Naive thymus-derived CD8-positive, alpha-beta T cell (primary cell): ENCODE measurements around the gene ADARB2. TPM values are rescaled to one million over a fixed set of nuclear protein-coding genes. Genes with fewer than 3 reads are reported as not detected.
A peak's percentile ranks its signal among the peaks of the same experiment; 100 is the strongest.

ENCODE experiments used
- ATAC-seq, 2 donors: fragments of 150-1000 bp; cut with Tn5 transposase in 1 of 2; sonication (Bioruptor Pico), chemical (Tn5 transposase) in 1 of 2; 1 replicate in 1 of 2; 2 replicates in 1 of 2; pipeline ENCODE4 v1.10.0; 2021; ENCODE audit warnings: mild to moderate bottlenecking in 2 of 2, moderate library complexity in 2 of 2
- POLR2A ChIA-PET: fragments of 350-600 bp; sonication (Branson Sonifier 250); formaldehyde crosslinking; loops from one replicate; lab custom pipeline; 2021; ENCODE audit warnings: antibody characterized with exemption; lab: Charles Lee
- DNase-seq, 10 donors: peaks; one replicate each; pipeline versions ENCODE4 v3.0.0 to v3.0.0-alpha.2; 2020 to 2022
- H3K27ac Mint-ChIP-seq, 10 donors: one replicate each; pipeline ENCODE4 v1.8.0; 2020 to 2022; ENCODE audit warnings: mild to moderate bottlenecking in 10 of 10, mixed read lengths in 10 of 10, moderate library complexity in 4 of 10, inconsistent platforms in 1 of 10
- H3K27me3 Mint-ChIP-seq, 5 donors: one replicate each; pipeline ENCODE4 v1.8.0; 2021 to 2022; ENCODE audit warnings: mixed read lengths in 5 of 5
- H3K36me3 Mint-ChIP-seq, 3 donors: one replicate each; pipeline ENCODE4 v1.8.0; 2020 to 2022; ENCODE audit warnings: mixed read lengths in 3 of 3, mild to moderate bottlenecking in 2 of 3, inconsistent platforms in 1 of 3
- H3K4me1 Mint-ChIP-seq, 4 donors: one replicate each; pipeline ENCODE4 v1.8.0; 2021 to 2022; ENCODE audit warnings: mixed read lengths in 4 of 4
- H3K4me3 Mint-ChIP-seq, 10 donors: one replicate each; pipeline ENCODE4 v1.8.0; 2020 to 2022; ENCODE audit warnings: mild to moderate bottlenecking in 10 of 10, mixed read lengths in 10 of 10, moderate library complexity in 6 of 10, inconsistent platforms in 1 of 10
- H3K9me3 Mint-ChIP-seq, 9 donors: one replicate each; pipeline ENCODE4 v1.8.0; 2020 to 2022; ENCODE audit warnings: mixed read lengths in 9 of 9, mild to moderate bottlenecking in 3 of 9, inconsistent platforms in 1 of 9, moderate library complexity in 1 of 9
- polyA plus RNA-seq, 3 donors: library from polyadenylated mRNA; unstranded; fragments of 300-500 nt; fragmentation: Illumina TruSeq; gene quantifications; one replicate each; pipeline ENCODE4 v1.2.3, GENCODE V29; 2021
- total RNA-seq, 8 experiments: library from RNA in 2 of 8; stranded (reverse) in 2 of 8; gene quantifications; one replicate each; pipeline ENCODE4 v1.2.3 and lab custom pipeline; 2021 to 2026

Gene ADARB2
- total and polyA plus RNA-seq, 5 experiments from 2014 or later: not detected

DNA sequence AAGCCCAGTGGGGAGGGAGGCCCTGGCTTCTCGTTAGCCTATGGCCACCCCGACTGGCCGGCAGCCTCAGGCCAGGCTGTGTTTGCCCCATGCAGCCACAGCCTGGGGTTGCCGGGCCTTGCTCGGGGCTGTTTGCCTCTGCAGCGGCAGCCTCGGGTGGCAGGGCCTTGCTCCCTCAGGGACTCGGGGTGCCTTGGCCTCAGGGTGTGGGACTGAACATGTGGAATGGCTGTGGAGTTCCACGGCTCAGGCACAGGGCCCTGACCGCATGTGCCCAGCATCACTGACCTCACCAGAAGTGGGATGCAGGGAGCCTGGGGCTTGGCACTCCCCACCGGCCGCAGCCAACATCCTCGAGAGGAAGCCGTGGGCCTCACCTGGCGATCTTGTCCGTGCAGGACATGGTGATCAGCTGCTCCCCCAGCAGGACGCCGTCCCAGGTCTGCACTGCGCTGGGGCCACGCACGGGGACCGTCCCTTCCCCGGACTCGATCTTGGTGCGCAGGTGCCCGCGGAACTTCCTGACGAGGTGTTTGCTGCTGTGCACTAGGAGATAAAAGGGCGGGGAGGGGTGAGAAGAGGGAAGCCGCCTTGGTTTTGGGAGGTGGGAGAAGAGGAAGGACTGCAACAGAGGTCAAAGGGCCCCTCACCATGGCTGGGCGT, 520.6 kb downstream of the ADARB2 start:
- Mint-ChIP-seq H3K36me3 (no peaks in the 10 kb centered on the region), H3K27ac (no peak overlapping the region), H3K27me3 (peaks cover 0 to 3% (median 0%) of the 10 kb centered on the region in 5 donors), H3K4me1 (peaks cover 0 to 3% (median 0%) of the 10 kb centered on the region in 4 donors), H3K4me3 (no peak overlapping the region), H3K9me3 (peaks cover 0 to under 1% (median 0%) of the 10 kb centered on the region in 9 donors)
- ATAC-seq: no peak
- no peak for DNase-seq
- POLR2A ChIA-PET: no interaction called here

GRCh38 chr10:1215862-1216573, 521.3 kb downstream of the ADARB2 start:
- no peak overlapping the region for H3K4me3 Mint-ChIP-seq
- H3K27me3 Mint-ChIP-seq: peaks cover 0 to 4% (median 0%) of the 10 kb centered on the region in 5 donors
- H3K4me1 Mint-ChIP-seq: peaks cover 0 to 3% (median 0%) of the 10 kb centered on the region in 4 donors
- DNase-seq (peak in 1 of 10 donors; percentile 7), ATAC-seq (no peak)
- H3K36me3 Mint-ChIP-seq: no peaks in the 10 kb centered on the region
- POLR2A ChIA-PET: interaction anchor here (0.6 kb wide), 1 partner anchor 21 kb away, joined by 7 read pairs; no protein-coding TSS in a partner anchor
- no peaks in the 10 kb centered on the region for H3K9me3 Mint-ChIP-seq
- H3K27ac Mint-ChIP-seq: no peak overlapping the region

DNA sequence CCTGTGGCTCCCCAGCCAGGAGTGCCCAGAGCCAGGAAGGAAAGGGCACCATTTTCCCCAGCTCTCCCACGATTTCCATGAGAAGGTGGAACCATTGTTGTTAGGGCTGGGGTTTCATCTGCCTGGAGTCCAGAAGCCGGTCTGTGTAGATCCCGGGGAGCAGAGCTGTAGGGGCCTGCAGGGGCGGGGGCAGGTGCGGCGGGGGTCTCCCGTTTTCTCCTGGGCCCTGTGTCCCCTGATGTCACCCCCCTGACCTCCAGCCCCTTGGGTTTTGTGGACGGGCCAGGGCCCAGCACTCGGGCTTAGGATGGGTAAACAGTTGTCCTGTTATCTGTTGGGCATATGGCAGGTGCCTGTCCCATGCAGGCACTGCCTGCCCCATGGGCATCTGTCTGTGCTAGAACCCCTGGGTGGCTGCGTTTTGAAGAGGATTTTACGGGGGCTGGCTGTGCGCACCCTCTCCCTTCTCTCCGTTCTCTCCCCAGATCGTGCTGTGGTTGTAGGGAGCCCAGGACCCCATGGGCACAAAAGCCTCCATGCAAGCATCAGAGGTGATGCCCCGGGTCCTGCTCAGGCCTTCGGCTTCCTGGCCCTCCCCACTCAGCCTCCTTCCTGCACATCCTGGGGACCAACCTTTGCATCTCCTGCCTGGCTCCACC, 522.3 kb downstream of the ADARB2 start:
- ATAC-seq (no peak), DNase-seq (peak in 1 of 10 donors; percentile 12)
- POLR2A ChIA-PET: no interaction called here
- Mint-ChIP-seq H3K4me1 (peaks cover 0 to 4% (median 0%) of the 10 kb centered on the region in 4 donors), H3K4me3 (no peak overlapping the region), H3K27me3 (peaks cover 0 to 4% (median 0%) of the 10 kb centered on the region in 5 donors), H3K27ac (no peak overlapping the region), H3K9me3 (no peaks in the 10 kb centered on the region), H3K36me3 (no peaks in the 10 kb centered on the region)

DNA sequence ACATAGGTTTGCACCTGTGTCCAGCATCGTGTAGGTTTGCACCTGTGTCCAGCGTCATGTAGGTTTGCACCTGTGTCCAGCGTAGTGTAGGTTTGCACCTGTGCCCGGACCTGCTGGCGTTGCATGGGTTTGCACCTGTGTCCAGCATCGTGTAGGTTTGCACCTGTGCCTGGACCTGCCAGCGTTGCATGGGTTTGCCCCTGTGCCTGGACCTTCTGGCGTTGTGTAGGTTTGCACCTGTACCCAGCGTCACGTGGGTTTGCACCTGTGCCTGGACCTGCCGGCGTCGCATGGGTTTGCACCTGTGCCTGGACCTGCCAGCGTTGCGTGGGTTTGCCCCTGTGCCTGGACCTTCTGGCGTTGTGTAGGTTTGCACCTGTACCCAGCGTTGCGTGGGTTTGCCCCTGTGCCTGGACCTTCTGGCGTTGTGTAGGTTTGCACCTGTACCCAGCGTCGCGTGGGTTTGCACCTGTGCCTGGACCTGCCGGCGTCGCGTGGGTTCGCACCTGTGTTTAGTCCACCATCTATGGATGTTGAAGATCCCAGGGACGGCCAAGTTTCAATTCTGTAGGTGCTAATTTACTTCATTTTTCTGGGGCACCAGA, 523.2 kb downstream of the ADARB2 start:
- H3K36me3 Mint-ChIP-seq: no peaks in the 10 kb centered on the region
- DNase-seq: no peak
- POLR2A ChIA-PET: no interaction called here
- H3K9me3 Mint-ChIP-seq: peaks cover 0 to 3% (median 0%) of the 10 kb centered on the region in 9 donors
- no peak overlapping the region for H3K4me3 Mint-ChIP-seq
- no peak overlapping the region for H3K27ac Mint-ChIP-seq
- peaks cover 0 to 4% (median 0%) of the 10 kb centered on the region in 5 donors for H3K27me3 Mint-ChIP-seq
- ATAC-seq: no peak
- H3K4me1 Mint-ChIP-seq: peaks cover 0 to 7% (median 3%) of the 10 kb centered on the region in 4 donors

DNA sequence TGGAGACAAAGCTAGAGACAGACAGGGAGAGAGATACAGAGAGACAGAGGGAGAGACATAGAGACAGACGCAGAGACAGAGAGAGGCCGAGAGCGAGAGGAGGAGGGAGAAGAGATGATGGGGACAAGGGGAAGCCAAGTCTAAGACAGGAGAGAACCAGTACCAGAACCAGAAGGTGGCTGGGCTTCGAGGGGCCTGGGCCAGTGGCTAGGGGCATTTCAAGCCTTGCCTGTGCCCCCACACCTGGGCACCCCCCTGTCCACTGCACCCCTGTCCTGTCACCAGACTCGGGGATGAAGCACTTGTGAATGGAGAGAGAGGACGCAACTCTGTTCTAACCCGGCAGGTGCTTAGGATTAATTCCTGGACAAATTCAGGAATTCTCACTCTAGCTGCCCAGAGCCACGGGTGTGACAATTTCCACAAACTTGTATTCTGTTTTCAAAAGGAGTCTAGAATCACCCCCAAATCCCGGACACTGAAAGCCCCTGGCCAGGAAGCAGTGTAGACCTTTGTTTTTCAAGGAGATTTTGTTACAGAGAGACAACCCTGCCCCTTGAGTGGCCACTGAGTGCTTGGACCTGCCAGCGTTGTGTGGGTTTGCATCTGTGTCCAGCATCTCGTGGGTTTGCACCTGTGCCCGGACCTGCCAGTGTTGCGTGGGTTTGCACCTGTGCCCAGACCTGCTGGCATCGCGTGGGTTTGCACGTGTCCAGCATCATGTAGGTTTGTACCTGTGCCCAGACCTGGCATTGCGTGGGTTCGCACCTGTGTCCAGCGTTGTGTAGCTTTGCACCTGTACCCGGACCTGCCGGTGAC, 523.9 kb downstream of the ADARB2 start:
- DNase-seq (peak in 1 of 10 donors; percentile 6), ATAC-seq (no peak)
- Mint-ChIP-seq H3K9me3 (peaks cover 0 to 3% (median 0%) of the 10 kb centered on the region in 9 donors), H3K4me3 (no peak overlapping the region), H3K27me3 (peaks cover 0 to 4% (median 0%) of the 10 kb centered on the region in 5 donors), H3K36me3 (no peaks in the 10 kb centered on the region), H3K27ac (no peak overlapping the region), H3K4me1 (peaks cover 0 to 8% (median 4%) of the 10 kb centered on the region in 4 donors)
- POLR2A ChIA-PET: no interaction called here

DNA sequence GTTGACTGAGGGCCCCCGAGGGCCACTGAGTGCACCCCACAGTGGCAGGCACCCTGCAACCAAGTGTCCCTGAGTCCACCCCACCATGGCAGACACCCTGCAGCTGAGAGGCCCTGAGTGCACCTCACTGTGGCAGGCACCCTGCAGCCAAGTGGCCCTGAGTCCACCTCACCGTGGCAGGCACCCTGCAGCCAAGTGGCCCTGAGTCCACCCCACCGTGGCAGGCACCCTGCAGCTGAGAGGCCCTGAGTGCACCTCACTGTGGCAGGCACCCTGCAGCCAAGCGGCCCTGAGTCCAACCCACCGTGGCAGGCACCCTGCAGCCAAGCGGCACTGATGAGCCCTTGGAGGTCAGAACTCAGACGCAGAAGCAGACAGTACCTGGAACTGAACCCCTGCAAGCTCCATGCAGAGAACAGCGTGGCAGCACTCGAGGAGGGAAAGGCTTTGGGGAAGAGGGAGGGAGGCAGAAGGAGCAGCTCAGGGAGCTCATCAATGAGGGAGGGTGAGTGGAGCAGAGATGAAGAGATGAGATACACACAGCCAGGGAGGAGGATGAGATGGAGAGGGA, 524.7 kb downstream of the ADARB2 start:
- H3K36me3 Mint-ChIP-seq: no peaks in the 10 kb centered on the region
- no peak for ATAC-seq
- peaks cover 0 to 4% (median 0%) of the 10 kb centered on the region in 5 donors for H3K27me3 Mint-ChIP-seq
- DNase-seq: peak in 1 of 10 donors; percentile 9
- H3K4me3 Mint-ChIP-seq: no peak overlapping the region
- POLR2A ChIA-PET: no interaction called here
- H3K27ac Mint-ChIP-seq: peak overlapping the region in 1 of 10 donors; percentile 25
- H3K4me1 Mint-ChIP-seq: peaks cover 0 to 9% (median 4%) of the 10 kb centered on the region in 4 donors
- H3K9me3 Mint-ChIP-seq: peaks cover 0 to 3% (median 0%) of the 10 kb centered on the region in 9 donors

DNA sequence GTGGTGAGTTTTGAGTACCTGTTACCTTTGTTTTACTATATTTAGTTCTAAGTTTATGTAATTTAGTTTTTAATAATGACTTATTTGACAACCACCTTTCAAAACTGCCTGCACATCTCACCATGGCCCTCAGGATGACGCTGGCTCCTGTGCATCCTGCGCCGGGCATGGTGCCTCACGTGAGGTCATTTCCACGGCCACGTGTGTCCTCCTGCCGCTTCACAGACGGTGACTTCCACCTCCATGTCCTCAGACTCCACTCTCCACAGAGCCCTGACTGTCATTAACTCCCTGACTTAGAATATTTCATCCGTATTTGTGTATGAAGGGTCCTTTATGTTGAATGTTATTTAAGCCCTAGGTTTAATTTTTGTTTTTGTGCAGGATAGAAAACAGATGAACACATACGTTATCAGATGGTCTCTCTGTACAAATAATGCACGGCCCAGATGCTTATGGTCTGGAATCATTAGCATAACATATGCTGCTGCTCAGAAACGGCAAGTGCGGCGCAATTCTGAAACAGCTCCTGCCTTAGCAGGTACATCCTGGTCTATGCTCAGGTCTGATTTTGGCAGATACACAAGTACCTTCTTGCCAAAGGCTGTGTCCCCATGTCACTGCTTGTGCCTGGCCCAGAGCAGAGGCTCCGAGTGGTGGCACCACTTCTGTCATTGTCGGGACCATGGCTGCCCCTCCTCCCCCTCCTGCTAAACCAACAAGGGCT, 525.3 kb downstream of the ADARB2 start:
- POLR2A ChIA-PET: no interaction called here

GRCh38 chr10:1210667-1211066, 526.7 kb downstream of the ADARB2 start:
- ATAC-seq (no peak), DNase-seq (no peak)
- Mint-ChIP-seq H3K27me3 (peaks cover 0 to 4% (median 0%) of the 10 kb centered on the region in 5 donors), H3K4me3 (no peak overlapping the region), H3K36me3 (no peaks in the 10 kb centered on the region), H3K27ac (no peak overlapping the region), H3K4me1 (peaks cover 0 to 9% (median 4%) of the 10 kb centered on the region in 4 donors), H3K9me3 (peaks cover 0 to 3% (median 0%) of the 10 kb centered on the region in 9 donors)
- POLR2A ChIA-PET: no interaction called here

More for the DNA sequence above, 525.3 kb downstream of the ADARB2 start:
- peaks cover 0 to 9% (median 4%) of the 10 kb centered on the region in 4 donors for H3K4me1 Mint-ChIP-seq
- no peak overlapping the region for H3K27ac Mint-ChIP-seq
- ATAC-seq (no peak), DNase-seq (no peak)
- no peak overlapping the region for H3K4me3 Mint-ChIP-seq
- peaks cover 0 to 4% (median 0%) of the 10 kb centered on the region in 5 donors for H3K27me3 Mint-ChIP-seq
- H3K9me3 Mint-ChIP-seq: peaks cover 0 to 3% (median 0%) of the 10 kb centered on the region in 9 donors
- no peaks in the 10 kb centered on the region for H3K36me3 Mint-ChIP-seq

GRCh38 chr10:1209355-1209979, 527.9 kb downstream of the ADARB2 start:
- Mint-ChIP-seq H3K27ac (peak overlapping the region in 2 of 10 donors; percentile 29 to 59), H3K9me3 (peaks cover 0 to 3% (median 0%) of the 10 kb centered on the region in 9 donors), H3K27me3 (peaks cover 0 to 4% (median 0%) of the 10 kb centered on the region in 5 donors), H3K4me3 (no peak overlapping the region), H3K4me1 (peaks cover 0 to 9% (median 4%) of the 10 kb centered on the region in 4 donors), H3K36me3 (no peaks in the 10 kb centered on the region)
- no peak for ATAC-seq
- DNase-seq: peak in 1 of 10 donors; percentile 3
- POLR2A ChIA-PET: no interaction called here

DNA sequence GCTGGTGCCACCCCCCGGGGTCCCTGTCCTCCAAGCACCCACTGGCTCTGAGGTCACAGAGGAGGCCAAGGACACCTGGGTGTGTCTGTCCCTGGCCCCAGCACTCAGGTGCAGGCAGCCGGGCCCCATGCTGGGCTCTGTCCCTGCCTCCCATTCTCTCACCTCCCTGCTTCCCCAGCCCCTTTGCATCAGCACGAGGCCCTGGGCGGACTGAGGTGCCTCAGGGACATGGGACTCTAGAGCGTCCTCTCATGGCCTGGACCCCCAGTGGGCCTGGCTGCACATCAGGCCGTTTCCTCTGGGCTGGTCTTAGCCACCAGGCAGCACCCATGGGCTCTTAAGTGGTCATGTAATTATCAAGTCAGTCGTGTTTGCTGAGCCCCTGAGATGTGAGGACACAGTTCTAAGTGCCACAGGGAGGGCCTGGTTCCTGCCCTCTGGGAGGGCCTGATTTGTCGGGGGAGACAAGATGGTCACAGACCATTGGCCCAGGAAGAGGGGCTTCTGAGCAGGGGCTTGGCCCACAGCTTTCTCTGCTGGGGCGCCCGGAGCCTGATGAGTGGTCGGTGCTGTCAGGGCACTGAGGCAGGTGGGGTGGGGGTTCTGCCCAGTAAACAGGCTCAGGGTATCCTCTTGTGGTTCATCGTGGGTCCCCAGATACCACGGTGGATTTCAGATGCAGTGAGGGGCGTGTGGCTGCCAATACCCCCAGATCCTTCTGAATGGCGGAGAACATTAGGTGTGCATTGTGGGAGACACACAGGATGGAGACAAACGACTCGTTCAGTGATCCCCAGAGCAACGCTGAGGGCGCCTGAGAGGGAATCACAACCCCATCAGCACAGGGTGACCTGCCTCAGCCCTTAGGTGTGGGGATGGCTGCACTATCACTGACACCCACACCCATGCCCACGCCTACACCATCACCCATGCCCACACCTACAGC, 528.7 kb downstream of the ADARB2 start:
- ATAC-seq (no peak), DNase-seq (peak in 1 of 10 donors; percentile 12)
- Mint-ChIP-seq H3K4me3 (no peak overlapping the region), H3K9me3 (peaks cover 0 to 3% (median 0%) of the 10 kb centered on the region in 9 donors), H3K27me3 (peaks cover 0 to 4% (median 0%) of the 10 kb centered on the region in 5 donors), H3K4me1 (peaks cover 0 to 9% (median 4%) of the 10 kb centered on the region in 4 donors), H3K36me3 (no peaks in the 10 kb centered on the region), H3K27ac (no peak overlapping the region)
- POLR2A ChIA-PET: no interaction called here
